CD4-positive, alpha-beta T cell treated with Interleukin-4 for 4 hours (primary cell): ENCODE data around the gene SKAP1.

Experiments
- DNase-seq: peaks from one replicate; pipeline ENCODE4 v3.0.0-alpha.2; 2020

Gene SKAP1

GRCh38 chr17:48100591-48101011, 329.4 kb downstream of the SKAP1 start:
- no peak for DNase-seq

GRCh38 chr17:48100160-48100559, 329.9 kb downstream of the SKAP1 start:
- DNase-seq = no peak

- no peak for DNase-seq
Observed at GRCh38 chr17:48095611-48096010, 334.4 kb downstream of the SKAP1 start.

- no peak for DNase-seq
Observed at GRCh38 chr17:48093341-48094045, 336.5 kb downstream of the SKAP1 start.

DNA sequence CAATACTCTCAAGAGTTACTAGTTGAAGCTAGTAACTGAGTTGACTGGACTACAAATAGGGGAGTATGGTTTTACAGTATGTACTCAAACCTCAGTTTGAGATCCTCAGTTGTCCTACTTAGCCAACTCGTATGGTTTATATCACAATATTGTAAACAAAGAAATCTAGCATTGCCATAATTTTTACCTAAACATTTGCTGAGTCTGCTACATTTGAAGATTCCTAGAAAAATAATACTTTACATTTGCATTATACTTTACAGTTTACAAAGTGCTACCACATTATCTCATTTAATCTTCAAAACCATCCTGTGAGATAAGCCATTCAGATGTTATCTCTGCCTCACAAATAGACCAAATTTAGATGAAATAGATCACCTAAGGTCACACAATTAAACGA, 345.1 kb downstream of the SKAP1 start:
- no peak for DNase-seq
